HG03460 (cell line): ENCODE results near the gene C22orf31.

Experiments used
- ATAC-seq: cut with Tn5 transposase; IDR thresholded peaks from one replicate; pipeline ENCODE4 v1.9.1; 2021; ENCODE audit not compliant: unreplicated experiment

Gene C22orf31

GRCh38 chr22:29029202-29030000, 32.2 kb downstream of the C22orf31 start:
- no peak for ATAC-seq

- ATAC-seq: no peak
These were observed 33.2 kb downstream of the C22orf31 start for GRCh38 chr22:29028468-29028867.

GRCh38 chr22:29026579-29026978, 35.1 kb downstream of the C22orf31 start:
- ATAC-seq: no peak

- no peak for ATAC-seq
These were observed 38.3 kb downstream of the C22orf31 start for GRCh38 chr22:29023172-29023796.

GRCh38 chr22:29022101-29022817, 39.4 kb downstream of the C22orf31 start:
- ATAC-seq: no peak

GRCh38 chr22:29018293-29019189, 43.1 kb downstream of the C22orf31 start:
- ATAC-seq: no peak

GRCh38 chr22:29016067-29016938, 45.3 kb downstream of the C22orf31 start:
- no peak for ATAC-seq

- no peak for ATAC-seq
These were observed 46.9 kb downstream of the C22orf31 start for GRCh38 chr22:29014773-29015172.

- ATAC-seq: no peak
These were observed 47.3 kb downstream of the C22orf31 start for GRCh38 chr22:29014293-29014692.

- ATAC-seq: no peak
These were observed 48.7 kb downstream of the C22orf31 start for GRCh38 chr22:29012952-29013351.

- ATAC-seq: no peak
These were observed 49.6 kb downstream of the C22orf31 start for GRCh38 chr22:29012101-29012433.

- no peak for ATAC-seq
These were observed 50.2 kb downstream of the C22orf31 start for GRCh38 chr22:29011240-29012100.

GRCh38 chr22:29009148-29009547, 52.5 kb downstream of the C22orf31 start:
- no peak for ATAC-seq
